A549 (cell line): ENCODE results near the gene IMPG2.

Experiments
- CTCF ChIP-seq: fragments of >200 bp; sonication (Bioruptor Twin); formaldehyde crosslinking; IDR thresholded peaks from 3 replicates; pipeline ENCODE4 v1.5.1; 2016
- KDM1A ChIP-seq: fragments of 200-600 bp; sonication (generic); IDR thresholded peaks from 2 replicates; pipeline ENCODE4 v1.6.1; 2016; ENCODE audit warnings: low read depth, mild to moderate bottlenecking
- NR3C1 ChIP-seq: fragments of >200 bp; sonication (Bioruptor Twin); formaldehyde crosslinking; IDR thresholded peaks from 3 replicates; pipeline ENCODE4 v1.6.1; 2017
- RAD21 ChIP-seq, 2 experiments: fragments of >200 bp in 1 of 2; sonication (Bioruptor Twin) in 1 of 2; formaldehyde crosslinking in 1 of 2; IDR thresholded peaks in 1 of 2; conservative IDR thresholded peaks in 1 of 2; 2 replicates in 1 of 2; 3 replicates in 1 of 2; pipeline ENCODE4 v1.6.1; 2012 to 2018; ENCODE audit warnings: inconsistent platforms in 1 of 2

- no peak for TF ChIP-seq CTCF
- TF ChIP-seq RAD21 (conservative IDR thresholded peaks at IDR 0.05 in 1 of 2, IDR thresholded peaks at IDR 0.05 in 1 of 2), result no peak
- TF ChIP-seq KDM1A, result no peak
- no peak for TF ChIP-seq NR3C1
Measured at GRCh38 chr3:101194392-101194791, 126.0 kb downstream of the IMPG2 start.
